KMS-11 (cell line): ENCODE data around the gene DTNB.

Experiments
- H2AFZ ChIP-seq: fragments of 200-600 bp; sonication (generic); 2 replicates; pipeline ENCODE4 v1.6.1; 2016; ENCODE audit warnings: antibody characterized with exemption, mixed run types, low read depth
- H3K27ac ChIP-seq: fragments of 200-600 bp; sonication (generic); 2 replicates; pipeline ENCODE4 v1.6.1; 2016; ENCODE audit warnings: mild to moderate bottlenecking, mixed run types
- H3K27me3 ChIP-seq: fragments of 200-600 bp; sonication (generic); 2 replicates; pipeline ENCODE4 v1.6.1; 2017; ENCODE audit warnings: mild to moderate bottlenecking, low read depth, mixed run types, moderate library complexity; ENCODE audit not compliant: insufficient read depth
- H3K36me3 ChIP-seq: fragments of 200-600 bp; sonication (generic); 2 replicates; pipeline ENCODE4 v1.6.1; 2017; ENCODE audit warnings: mild to moderate bottlenecking, mixed run types; ENCODE audit not compliant: insufficient read depth
- H3K4me1 ChIP-seq: fragments of 200-600 bp; sonication (generic); 2 replicates; pipeline ENCODE4 v1.6.1; 2016; ENCODE audit warnings: mild to moderate bottlenecking, low read depth, mixed run types; ENCODE audit not compliant: poor library complexity, severe bottlenecking
- H3K4me2 ChIP-seq: fragments of 200-600 bp; sonication (generic); 2 replicates; pipeline ENCODE4 v1.7.0; 2016; ENCODE audit warnings: mild to moderate bottlenecking, mixed run types
- H3K4me3 ChIP-seq: fragments of 200-600 bp; sonication (generic); IDR thresholded peaks from 2 replicates; pipeline ENCODE4 v1.6.1; 2017; ENCODE audit warnings: low read depth, low read length, mixed read lengths; ENCODE audit not compliant: insufficient read depth
- H3K79me2 ChIP-seq: fragments of 200-600 bp; sonication (generic); 2 replicates; pipeline ENCODE4 v1.6.1; 2016; ENCODE audit warnings: low read depth, mixed run types; ENCODE audit not compliant: insufficient read depth
- H3K9ac ChIP-seq: fragments of 200-600 bp; sonication (generic); 2 replicates; pipeline ENCODE4 v1.6.1; 2016; ENCODE audit warnings: mild to moderate bottlenecking, mixed run types
- H4K20me1 ChIP-seq: fragments of 200-600 bp; sonication (generic); 2 replicates; pipeline ENCODE4 v1.6.1; 2016; ENCODE audit warnings: mild to moderate bottlenecking, mixed run types; ENCODE audit not compliant: insufficient read depth
- TF ChIP-seq, protein P1 (sequence below): fragments of 200-600 bp; sonication (generic); conservative IDR thresholded peaks from 2 replicates; pipeline ENCODE4 v1.6.1; 2017; ENCODE audit warnings: low read depth, mild to moderate bottlenecking, antibody characterized with exemption, low read length, moderate library complexity, mixed read lengths

Gene DTNB

DNA sequence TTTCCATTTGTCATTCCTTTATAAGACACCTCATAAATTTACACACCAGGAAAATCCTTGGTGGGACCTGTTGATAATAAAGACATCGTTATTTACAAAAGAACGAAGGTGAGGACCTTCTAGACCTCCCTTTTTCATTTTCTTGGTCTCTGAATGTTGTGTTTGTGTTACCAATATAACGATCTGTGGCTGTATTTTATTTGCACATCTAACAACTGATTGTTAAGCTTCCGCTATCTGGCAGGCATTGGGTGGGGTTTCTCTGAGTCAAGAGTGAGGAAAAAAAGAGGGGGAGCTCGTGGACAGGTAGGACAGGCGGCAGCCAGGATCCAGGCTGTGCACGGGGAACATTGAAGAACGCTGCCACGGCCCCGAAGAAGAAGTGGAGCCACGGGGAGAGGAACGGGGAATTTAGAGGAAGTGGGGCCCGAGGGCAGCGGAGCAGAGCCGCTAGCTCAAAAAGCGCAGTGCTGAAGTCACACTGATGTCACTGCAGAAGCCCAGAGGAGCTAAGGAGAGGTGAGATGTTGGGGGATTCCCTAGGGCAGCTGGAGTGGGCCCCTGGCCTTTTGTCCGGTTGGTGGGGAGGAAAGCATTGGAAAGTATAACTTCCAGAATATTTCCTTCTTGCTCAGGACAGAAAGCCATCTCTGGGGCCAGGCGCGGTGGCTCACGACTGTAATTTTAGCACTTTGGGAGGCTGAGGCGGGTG lies 310.8 kb downstream of the DTNB start:
- H3K4me1 ChIP-seq = peaks cover 9% of the 10 kb centered on the region
- peak overlapping the region; percentile 73 for H2AFZ ChIP-seq
- H3K9ac ChIP-seq = no peak overlapping the region
- TF ChIP-seq, protein P1, sequence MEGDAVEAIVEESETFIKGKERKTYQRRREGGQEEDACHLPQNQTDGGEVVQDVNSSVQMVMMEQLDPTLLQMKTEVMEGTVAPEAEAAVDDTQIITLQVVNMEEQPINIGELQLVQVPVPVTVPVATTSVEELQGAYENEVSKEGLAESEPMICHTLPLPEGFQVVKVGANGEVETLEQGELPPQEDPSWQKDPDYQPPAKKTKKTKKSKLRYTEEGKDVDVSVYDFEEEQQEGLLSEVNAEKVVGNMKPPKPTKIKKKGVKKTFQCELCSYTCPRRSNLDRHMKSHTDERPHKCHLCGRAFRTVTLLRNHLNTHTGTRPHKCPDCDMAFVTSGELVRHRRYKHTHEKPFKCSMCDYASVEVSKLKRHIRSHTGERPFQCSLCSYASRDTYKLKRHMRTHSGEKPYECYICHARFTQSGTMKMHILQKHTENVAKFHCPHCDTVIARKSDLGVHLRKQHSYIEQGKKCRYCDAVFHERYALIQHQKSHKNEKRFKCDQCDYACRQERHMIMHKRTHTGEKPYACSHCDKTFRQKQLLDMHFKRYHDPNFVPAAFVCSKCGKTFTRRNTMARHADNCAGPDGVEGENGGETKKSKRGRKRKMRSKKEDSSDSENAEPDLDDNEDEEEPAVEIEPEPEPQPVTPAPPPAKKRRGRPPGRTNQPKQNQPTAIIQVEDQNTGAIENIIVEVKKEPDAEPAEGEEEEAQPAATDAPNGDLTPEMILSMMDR = no peak
- H3K4me3 ChIP-seq = no peak overlapping the region
- H3K27ac ChIP-seq = no peak overlapping the region
- H3K79me2 ChIP-seq = no peaks in the 10 kb centered on the region
- no peaks in the 10 kb centered on the region for H3K36me3 ChIP-seq
- H3K4me2 ChIP-seq = peak overlapping the region; percentile 96
- H4K20me1 ChIP-seq = no peaks in the 10 kb centered on the region
- H3K27me3 ChIP-seq = no peaks in the 10 kb centered on the region

DNA sequence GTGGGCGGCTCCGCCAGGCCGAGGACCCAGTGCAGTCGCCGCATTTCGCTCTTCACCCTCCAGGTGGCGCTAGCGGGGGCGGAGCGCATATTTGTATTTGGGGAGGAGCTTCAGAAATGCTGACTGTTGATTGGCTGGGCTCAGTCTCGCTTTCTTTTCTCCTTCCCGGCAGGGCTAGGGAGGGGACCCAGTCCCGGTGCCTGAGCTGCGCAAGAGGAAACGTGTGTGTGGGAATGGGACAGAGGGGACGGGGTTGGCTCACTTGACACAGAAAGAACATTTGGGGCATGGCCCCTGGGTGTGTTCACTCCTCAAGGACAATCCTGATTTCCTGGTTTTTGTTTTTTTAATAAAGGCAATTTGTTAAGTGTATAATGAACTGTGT lies 311.3 kb downstream of the DTNB start:
- H3K4me3 ChIP-seq = no peak overlapping the region
- H2AFZ ChIP-seq = peak overlapping the region; percentile 73
- no peak overlapping the region for H3K9ac ChIP-seq
- H3K79me2 ChIP-seq = no peaks in the 10 kb centered on the region
- no peaks in the 10 kb centered on the region for H3K36me3 ChIP-seq
- no peaks in the 10 kb centered on the region for H3K27me3 ChIP-seq
- H3K4me2 ChIP-seq = peak overlapping the region; percentile 96
- H3K27ac ChIP-seq = no peak overlapping the region
- H4K20me1 ChIP-seq = no peaks in the 10 kb centered on the region
- TF ChIP-seq, protein P1 = peak; percentile 90
- H3K4me1 ChIP-seq = peaks cover 9% of the 10 kb centered on the region

DNA sequence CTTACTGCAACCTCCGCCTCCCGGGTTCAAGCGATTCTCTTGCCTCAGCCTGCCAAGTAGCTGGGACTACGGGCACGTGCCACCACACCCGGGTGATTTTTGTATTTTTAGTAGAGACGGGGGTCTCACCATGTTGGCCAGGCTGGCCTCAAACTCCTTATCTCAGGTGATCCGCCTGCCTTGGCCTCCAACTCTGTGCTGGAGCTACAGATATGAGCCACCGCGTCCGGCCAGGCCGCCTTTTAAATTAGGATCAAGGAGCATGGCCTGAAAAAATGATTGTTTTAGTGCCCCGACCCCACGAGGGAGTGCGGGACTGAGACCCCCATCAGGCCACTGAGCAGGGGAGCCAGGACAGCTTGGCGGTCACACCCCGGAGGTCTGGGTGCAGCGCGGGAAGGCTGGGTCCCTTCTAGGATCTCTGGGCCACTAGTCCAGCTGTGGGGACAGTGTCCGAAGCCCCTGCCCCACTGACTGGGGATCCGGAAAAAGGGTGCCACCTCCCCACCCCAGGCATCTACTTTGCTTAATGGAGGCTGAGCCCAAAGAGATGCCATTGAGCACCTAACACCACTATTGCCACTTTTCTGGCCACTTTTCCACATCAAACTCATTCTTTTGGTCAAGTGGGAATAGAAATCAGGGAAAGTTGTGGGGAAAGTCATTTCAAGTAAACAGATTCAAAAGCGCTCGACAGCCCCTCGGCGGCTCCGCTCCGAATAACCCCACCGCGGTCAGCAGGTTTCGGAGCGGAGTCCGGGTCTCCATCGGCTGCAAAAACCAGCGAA lies 311.9 kb downstream of the DTNB start:
- H4K20me1 ChIP-seq = no peaks in the 10 kb centered on the region
- no peak overlapping the region for H3K9ac ChIP-seq
- H3K36me3 ChIP-seq = no peaks in the 10 kb centered on the region
- H3K4me3 ChIP-seq = no peak overlapping the region
- H2AFZ ChIP-seq = peak overlapping the region; percentile 73
- H3K27me3 ChIP-seq = no peaks in the 10 kb centered on the region
- H3K27ac ChIP-seq = no peak overlapping the region
- peaks cover 9% of the 10 kb centered on the region for H3K4me1 ChIP-seq
- TF ChIP-seq, protein P1 = no peak
- peak overlapping the region; percentile 96 for H3K4me2 ChIP-seq
- no peaks in the 10 kb centered on the region for H3K79me2 ChIP-seq

DNA sequence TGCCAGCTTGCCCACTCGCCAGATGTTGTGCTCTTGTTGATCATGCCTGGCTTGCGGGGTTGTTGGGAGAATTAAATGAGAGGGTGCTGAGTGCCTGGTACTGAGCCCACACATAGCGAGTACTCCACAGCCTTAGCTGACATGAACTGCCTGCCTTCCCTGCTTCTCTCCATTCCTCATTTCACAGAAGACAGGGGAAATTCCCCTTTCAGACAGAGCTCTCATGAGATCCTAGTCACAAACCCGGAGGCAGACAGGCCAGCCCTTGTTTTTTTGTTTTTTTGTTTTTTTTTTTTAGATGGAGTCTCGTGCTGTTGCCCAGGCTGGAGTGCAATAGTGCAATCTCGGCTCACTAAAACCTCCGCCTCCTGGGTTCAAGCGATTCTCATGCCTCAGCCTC lies 314.5 kb downstream of the DTNB start:
- no peak overlapping the region for H3K4me3 ChIP-seq
- no peaks in the 10 kb centered on the region for H3K27me3 ChIP-seq
- no peak overlapping the region for H3K4me2 ChIP-seq
- H4K20me1 ChIP-seq = no peaks in the 10 kb centered on the region
- no peak overlapping the region for H3K27ac ChIP-seq
- H3K4me1 ChIP-seq = peaks cover 9% of the 10 kb centered on the region
- no peaks in the 10 kb centered on the region for H3K79me2 ChIP-seq
- TF ChIP-seq, protein P1 = no peak
- H2AFZ ChIP-seq = no peak overlapping the region
- H3K36me3 ChIP-seq = no peaks in the 10 kb centered on the region
- no peak overlapping the region for H3K9ac ChIP-seq
